ENCODE measurements around the gene GRK6. TPM values are rescaled to one million over a fixed set of nuclear protein-coding genes. Genes with fewer than 3 reads are reported as not detected.
"Not testable (repeated sequence)": the region's sequence is repeated elsewhere in the genome, so short reads cannot be mapped to it uniquely, and the experiment has no call there.

The GRK6 gene
- polyA plus RNA-seq, 1 experiment: 16.4 TPM

DNA sequence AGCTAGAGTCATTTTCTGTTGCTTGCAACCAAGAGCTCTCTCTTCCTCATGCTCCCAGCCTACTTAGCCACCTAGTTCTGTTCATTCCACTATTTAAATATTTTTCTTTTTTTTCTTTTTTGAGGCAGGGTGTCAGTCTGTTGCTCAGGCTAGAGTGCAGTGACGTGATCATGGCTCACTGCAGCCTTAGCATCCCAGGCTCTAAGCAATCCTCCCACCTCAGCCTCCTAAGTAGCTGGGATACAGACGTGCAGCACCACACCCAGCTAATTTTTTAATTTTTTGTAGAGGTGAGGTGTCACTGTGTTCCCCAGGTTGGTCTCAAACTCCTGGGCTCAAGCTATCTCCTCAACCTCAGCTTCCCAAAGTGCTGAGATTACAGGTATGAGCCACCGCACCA is 12.0 kb upstream of the GRK6 start:
- ChIA-PET POLR2A (no interaction called here), CTCF (interaction anchor here (0.5 to 2.7 kb wide), 4 partner anchors 10 to 32 kb away, joined by 3 to 13 read pairs (median 6); partner anchors contain the start of gene PRR7)
- no peak for DNase-seq (ENCODE audit: low read depth, low spot score)

DNA sequence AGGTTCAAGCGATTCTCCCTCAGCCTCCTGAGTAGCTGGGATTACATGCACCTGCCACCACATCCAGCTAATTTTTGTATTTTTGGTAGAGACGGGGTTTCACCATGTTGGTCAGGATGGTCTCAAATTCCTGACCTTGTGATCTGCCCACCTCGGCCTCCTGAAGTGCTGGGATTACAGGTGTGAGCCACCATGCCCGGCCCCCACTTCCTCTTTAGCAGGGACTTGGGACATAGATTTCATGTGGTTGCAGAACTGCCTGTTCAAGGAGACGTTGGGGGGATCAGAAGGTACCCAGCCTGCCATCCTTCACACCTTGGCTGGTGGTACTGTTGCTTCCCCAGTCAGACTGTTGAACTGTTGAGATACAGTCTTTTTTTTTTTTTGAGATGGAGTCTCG is 9.4 kb upstream of the GRK6 start:
- POLR2A ChIA-PET: interaction anchor here (0.9 kb wide), 1 partner anchor 10 kb away, joined by 3 read pairs; the partner anchor contains the start of gene GRK6
- CTCF ChIA-PET: interaction anchor here (5.0 kb wide), 1 partner anchor 13 kb away, joined by 34 read pairs; no protein-coding TSS in a partner anchor
- not testable (repeated sequence) for H3K9me3 ChIP-seq (ENCODE audit: control insufficient read depth, insufficient read depth, low read length)

More for the DNA sequence above, 12.0 kb upstream of the GRK6 start:
- H3K9me3 ChIP-seq (ENCODE audit: control insufficient read depth, insufficient read depth, low read length): no peaks in the 10 kb centered on the region; the same call in 1 of the 2 replicates
- H3K27ac ChIP-seq (ENCODE audit: low read depth, low read length): no peak overlapping the region
- H3K27me3 ChIP-seq (ENCODE audit: control insufficient read depth, insufficient read depth, low read length): peaks cover 11% of the 10 kb centered on the region
- H3K4me3 ChIP-seq (ENCODE audit: low read depth, low read length): no peak overlapping the region
- TF ChIP-seq, protein P1, sequence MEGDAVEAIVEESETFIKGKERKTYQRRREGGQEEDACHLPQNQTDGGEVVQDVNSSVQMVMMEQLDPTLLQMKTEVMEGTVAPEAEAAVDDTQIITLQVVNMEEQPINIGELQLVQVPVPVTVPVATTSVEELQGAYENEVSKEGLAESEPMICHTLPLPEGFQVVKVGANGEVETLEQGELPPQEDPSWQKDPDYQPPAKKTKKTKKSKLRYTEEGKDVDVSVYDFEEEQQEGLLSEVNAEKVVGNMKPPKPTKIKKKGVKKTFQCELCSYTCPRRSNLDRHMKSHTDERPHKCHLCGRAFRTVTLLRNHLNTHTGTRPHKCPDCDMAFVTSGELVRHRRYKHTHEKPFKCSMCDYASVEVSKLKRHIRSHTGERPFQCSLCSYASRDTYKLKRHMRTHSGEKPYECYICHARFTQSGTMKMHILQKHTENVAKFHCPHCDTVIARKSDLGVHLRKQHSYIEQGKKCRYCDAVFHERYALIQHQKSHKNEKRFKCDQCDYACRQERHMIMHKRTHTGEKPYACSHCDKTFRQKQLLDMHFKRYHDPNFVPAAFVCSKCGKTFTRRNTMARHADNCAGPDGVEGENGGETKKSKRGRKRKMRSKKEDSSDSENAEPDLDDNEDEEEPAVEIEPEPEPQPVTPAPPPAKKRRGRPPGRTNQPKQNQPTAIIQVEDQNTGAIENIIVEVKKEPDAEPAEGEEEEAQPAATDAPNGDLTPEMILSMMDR (IDR thresholded peaks at IDR 0.05; ENCODE audit: low read depth, low read length): no peak

DNA sequence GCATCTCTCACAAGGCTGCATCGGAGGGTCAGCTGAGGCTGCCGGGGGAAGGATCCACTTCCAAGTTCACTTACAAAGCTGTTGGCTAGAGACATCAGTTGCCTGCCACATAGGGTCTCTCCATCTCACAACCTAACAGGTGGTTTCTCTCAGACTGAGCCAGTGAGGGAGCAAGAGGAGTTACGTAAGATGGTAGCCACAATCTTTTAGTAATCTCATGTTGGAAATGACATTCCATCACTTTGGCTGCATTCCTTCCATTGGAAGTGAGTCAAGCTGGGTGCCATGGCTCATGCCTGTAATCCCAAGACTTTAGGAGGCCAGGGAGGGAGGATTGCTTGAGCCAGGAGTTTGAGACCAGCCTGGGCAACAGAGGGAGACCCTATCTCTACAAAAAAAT is 7.4 kb upstream of the GRK6 start:
- Histone ChIP-seq H3K9me3 (ENCODE audit: control insufficient read depth, insufficient read depth, low read length) (no peaks in the 10 kb centered on the region; the same call in 1 of the 2 replicates), H3K4me3 (ENCODE audit: low read depth, low read length) (no peak overlapping the region), H3K27me3 (ENCODE audit: control insufficient read depth, insufficient read depth, low read length) (no peaks in the 10 kb centered on the region), H3K27ac (ENCODE audit: low read depth, low read length) (no peak overlapping the region)
- ChIA-PET POLR2A (interaction anchor here (0.8 to 0.9 kb wide), 2 partner anchors 8 to 67 kb away, joined by 3 to 4 read pairs; partner anchors contain the start of gene LMAN2), CTCF (interaction anchor here (1.7 to 5.0 kb wide), 3 partner anchors 15 to 38 kb away, joined by 10 to 34 read pairs (median 10); no protein-coding TSS in a partner anchor)
- peak; percentile 74 for DNase-seq (ENCODE audit: low read depth, low spot score)
- TF ChIP-seq, protein P1 (IDR thresholded peaks at IDR 0.05; ENCODE audit: low read depth, low read length): no peak

More for the DNA sequence above, 9.4 kb upstream of the GRK6 start:
- not testable (repeated sequence) for H3K27me3 ChIP-seq (ENCODE audit: control insufficient read depth, insufficient read depth, low read length); H3K4me3 ChIP-seq (ENCODE audit: low read depth, low read length); DNase-seq (ENCODE audit: low read depth, low spot score); H3K27ac ChIP-seq (ENCODE audit: low read depth, low read length)

DNA sequence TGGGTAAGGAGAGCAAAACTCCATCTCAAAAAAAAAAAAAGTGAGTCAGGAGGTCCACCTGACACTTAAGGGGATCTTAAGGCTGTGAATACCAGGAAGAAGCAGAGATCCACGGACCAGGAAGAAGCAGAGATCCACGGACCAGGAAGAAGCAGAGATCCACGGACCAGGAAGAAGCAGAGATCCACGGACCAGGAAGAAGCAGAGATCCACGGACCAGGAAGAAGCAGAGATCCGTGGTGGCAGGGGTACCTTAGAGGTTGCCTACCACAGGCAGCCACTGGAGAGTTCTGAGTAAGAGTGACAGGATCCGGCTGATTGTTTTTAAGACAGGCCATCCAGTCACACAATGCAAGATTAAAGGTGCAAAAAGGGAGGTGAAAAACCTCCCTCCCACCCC is 6.0 kb upstream of the GRK6 start:
- H3K27ac ChIP-seq (ENCODE audit: low read depth, low read length); H3K4me3 ChIP-seq (ENCODE audit: low read depth, low read length); H3K27me3 ChIP-seq (ENCODE audit: control insufficient read depth, insufficient read depth, low read length); H3K9me3 ChIP-seq (ENCODE audit: control insufficient read depth, insufficient read depth, low read length); POLR2A ChIA-PET; DNase-seq (ENCODE audit: low read depth, low spot score): not testable (repeated sequence)
- CTCF ChIA-PET: interaction anchor here (0.7 kb wide), 1 partner anchor 50 kb away, joined by 3 read pairs; no protein-coding TSS in a partner anchor

DNA sequence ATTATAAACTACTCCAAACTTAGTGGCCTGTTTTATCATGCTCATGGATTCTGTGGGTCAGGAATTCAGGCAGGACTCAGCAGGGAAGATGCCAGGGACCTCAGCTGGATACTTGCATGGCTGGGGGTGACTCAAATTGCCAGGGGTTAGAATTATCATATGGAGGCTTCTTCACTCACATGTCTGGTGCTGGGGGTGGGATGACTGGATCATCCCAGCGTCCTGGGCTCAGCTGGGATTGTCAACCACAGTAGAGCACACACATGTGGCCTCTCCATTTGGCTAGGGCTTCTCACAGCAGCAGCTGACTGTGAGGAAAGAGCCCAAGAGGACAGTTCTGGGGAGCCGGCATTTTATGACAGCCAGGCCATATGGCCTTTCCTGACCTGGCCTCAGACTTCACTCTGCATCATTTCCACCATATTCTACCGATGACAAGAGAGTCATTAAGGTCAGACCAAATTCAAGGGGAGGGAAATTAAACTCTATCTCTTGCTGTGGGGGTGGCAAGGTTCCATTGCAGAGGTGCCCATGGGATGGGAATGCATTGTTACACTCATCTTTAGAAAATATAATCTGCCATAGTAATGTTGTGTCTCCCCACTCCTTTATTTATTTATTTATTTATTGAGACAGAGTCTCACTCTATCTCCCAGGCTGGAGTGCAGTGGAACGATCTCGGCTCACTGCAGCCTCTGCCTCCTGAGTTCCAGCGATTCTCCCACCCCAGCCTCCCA is 5.2 kb upstream of the GRK6 start:
- ChIA-PET POLR2A (no interaction called here), CTCF (interaction anchor here (2.1 to 3.6 kb wide), 2 partner anchors 17 to 30 kb away, joined by 12 to 20 read pairs; no protein-coding TSS in a partner anchor)
- Histone ChIP-seq H3K9me3 (ENCODE audit: control insufficient read depth, insufficient read depth, low read length) (no peaks in the 10 kb centered on the region), H3K27ac (ENCODE audit: low read depth, low read length) (no peak overlapping the region), H3K27me3 (ENCODE audit: control insufficient read depth, insufficient read depth, low read length) (no peaks in the 10 kb centered on the region), H3K4me3 (ENCODE audit: low read depth, low read length) (no peak overlapping the region)
- TF ChIP-seq, protein P1 (IDR thresholded peaks at IDR 0.05; ENCODE audit: low read depth, low read length): no peak
- no peak for DNase-seq (ENCODE audit: low read depth, low spot score)

DNA sequence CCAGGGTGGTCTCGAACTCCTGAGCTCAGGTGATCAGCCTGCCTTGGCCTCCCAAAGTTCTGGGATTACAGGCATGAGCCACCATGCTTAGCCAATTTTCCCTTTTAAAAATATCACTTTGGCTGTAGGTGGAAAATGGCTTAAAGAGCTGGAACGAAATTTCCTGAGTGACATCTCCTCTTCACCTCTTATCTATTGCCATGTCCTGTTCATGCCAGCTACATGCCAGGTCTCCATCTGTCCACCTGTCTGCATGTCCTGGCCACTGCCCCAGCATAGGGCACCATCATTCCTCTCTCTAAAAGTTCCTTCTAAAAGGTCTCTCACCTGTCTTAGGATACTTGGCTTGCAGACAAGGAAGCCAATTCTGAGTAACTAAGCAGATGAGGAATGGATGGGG is 2.8 kb upstream of the GRK6 start:
- Histone ChIP-seq H3K4me3 (ENCODE audit: low read depth, low read length) (no peak overlapping the region), H3K27ac (ENCODE audit: low read depth, low read length) (no peak overlapping the region), H3K27me3 (ENCODE audit: control insufficient read depth, insufficient read depth, low read length) (no peaks in the 10 kb centered on the region), H3K9me3 (ENCODE audit: control insufficient read depth, insufficient read depth, low read length) (no peaks in the 10 kb centered on the region)
- no peak for DNase-seq (ENCODE audit: low read depth, low spot score)
- TF ChIP-seq, protein P1 (IDR thresholded peaks at IDR 0.05; ENCODE audit: low read depth, low read length): no peak
- ChIA-PET POLR2A (no interaction called here), CTCF (interaction anchor here (0.6 to 3.6 kb wide), 2 partner anchors 20 to 503 kb away, joined by 4 to 20 read pairs; no protein-coding TSS in a partner anchor)
